GM21360 (cell line): ENCODE data around the gene NOP53.
"Not testable (repeated sequence)": the region's sequence is repeated elsewhere in the genome, so short reads cannot be mapped to it uniquely, and the experiment has no call there.

Experiments
- ATAC-seq: cut with Tn5 transposase; IDR thresholded peaks from one replicate; pipeline ENCODE4 v1.9.1; 2021; ENCODE audit warnings: mild to moderate bottlenecking, moderate library complexity; ENCODE audit not compliant: unreplicated experiment

The NOP53 gene

DNA sequence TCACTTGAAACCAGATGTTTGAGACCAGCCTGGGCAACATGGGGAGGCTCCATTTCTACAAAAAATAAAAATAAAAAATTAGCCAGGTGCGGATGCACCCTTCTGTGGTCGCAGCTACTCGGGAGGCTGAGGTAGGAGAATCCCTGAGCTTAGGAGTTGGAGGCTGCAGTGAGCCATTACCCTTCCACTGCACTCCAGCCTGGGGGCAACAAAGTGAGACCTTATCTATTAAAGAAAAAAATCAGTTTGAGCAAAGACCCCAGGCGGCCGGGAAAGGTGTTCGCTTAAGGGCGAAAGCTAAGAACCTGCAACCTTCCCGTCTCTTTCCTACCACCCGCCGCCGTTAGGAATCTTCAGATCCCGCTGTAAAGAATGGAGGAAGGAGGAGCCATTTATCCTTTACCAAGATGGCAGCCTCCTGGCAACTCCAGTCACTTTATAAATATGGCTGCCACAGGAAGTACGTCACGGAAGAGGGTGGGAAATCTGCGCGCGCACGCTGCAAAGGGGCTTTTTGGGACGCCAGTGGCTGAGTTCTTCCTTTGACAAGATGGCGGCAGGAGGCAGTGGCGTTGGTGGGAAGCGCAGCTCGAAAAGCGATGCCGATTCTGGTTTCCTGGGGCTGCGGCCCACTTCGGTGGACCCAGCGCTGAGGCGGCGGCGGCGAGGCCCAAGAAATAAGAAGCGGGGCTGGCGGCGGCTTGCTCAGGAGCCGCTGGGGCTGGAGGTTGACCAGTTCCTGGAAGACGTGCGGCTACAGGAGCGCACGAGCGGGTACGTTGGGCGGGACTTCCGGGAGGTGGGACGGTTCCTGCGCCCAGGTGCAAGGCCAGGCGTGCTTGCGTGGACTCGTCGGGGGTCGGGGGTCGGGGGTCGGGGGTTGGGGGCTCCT, at the start of gene NOP53:
Gene NOP53, plus strand, starts transcription at position 537 of the 892 bp plus-strand sequence. Its CDS starts 14 bp downstream, at position 551.
- peak; percentile 61 for ATAC-seq

DNA sequence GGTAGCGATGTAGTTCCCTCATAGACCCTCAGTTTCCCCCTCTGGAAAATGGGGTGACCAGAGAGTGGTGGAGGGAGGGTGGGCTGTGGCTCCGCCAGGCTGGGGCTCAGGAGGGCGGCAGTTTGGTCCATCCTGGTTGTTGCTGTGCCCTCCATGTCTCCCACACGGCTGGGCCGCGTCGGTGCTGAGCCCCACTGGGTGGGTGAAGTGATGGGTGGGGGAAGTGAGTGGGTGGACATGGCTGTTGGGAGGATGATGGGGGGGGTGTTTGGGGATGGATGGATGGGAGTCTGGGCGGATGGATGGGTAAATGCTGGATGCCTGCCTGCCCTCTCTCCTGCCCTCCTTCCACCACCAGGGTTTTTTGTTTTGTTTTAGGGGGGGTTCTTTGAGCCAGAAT, 48.7 kb upstream of the NOP53 start:
- no peak for ATAC-seq

DNA sequence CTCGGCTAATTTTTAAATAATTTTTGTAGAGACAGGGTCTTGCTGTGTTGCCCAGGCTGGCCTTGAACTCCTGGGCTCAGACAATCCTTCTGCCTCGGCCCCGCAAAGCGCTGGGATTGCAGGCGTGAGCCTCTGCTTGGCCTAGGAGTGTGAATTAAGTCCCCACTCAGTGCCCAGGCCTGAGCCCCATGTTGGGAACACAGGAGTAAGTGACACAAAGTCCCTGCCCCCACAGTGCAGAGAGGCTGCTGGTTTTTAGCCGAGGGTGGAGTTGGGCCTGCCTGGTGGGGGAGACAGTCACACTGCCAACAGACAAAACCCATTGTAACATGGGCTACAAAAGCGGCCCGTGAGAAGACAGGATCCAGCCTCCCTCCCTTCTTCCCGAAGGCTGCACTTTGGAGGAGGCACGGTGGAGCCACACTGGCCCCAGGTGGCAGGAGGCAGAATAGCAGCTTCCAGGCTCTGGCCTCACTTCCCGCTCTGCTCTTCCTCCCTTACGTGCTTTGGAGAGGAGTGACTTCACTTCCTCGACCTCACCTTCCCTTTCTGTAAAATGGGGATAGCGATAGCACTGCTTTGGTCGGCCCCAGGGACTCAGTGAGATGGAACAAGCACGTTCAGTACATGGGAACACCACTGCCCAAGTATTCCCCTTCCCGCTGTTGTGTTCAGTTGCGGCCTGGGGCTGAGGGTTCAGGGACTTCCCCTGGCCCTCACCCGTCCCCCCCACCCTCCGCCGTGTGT, 47.3 kb upstream of the NOP53 start:
- ATAC-seq, result peak; percentile 55

DNA sequence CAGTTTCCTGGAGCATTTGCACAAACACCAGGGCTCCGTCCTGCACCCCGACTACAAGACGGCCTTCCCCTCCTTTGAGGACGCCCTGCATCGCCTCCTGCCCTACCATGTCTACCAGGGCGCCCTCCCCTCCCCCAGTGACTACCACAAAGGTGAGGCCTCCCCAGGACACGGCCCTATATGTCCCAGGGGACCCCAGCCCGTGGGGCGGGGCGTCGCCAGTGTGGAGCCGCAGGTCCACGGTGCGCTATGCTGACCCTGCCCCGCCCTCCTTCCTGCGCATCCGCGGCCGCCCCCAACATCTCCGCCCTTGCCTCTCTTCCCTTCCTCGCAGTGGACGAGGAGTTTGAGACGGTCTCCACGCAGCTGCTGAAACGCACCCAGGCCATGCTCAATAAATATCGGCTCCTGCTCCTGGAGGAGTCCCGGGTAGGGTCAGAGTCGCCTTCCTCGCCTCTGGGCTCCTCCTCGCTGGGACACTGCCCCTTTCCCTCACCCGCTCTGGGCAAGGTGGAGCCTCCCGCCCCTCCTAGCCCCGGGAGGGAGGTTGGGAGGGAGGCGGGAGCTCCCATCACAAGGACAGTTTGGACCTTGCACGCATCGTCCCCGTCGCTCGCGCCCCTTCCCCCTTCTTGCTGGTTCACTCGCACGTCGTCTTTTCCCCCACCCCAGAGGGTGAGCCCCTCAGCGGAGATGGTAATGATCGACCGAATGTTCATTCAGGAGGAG, 46.6 kb upstream of the NOP53 start:
- no peak for ATAC-seq

DNA sequence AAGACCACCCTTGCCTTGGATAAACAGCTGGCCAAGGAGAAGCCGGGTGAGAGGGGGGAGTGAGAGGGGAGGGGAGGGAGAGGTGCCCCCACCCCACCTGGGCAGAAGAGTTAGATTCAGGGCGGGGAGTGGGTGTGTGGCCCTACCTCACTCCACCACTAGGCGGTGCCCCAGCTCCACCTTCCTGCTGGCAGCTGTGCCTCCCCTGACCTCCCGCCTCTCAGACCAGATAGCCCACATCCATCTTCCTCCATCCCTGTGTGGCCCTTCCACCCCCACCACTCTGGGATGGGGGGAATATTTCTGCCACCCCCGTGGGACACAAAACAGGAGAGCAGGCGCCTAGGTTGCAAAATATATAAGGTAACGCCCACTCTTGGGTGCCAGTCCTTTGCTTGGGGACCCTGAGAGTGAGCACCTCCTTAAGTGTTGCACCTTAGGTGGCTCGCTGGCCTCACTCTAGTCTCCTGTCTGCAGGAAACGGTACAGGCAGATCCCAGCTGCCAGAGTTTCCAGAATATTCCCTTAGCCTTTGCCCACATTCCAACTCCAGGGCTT, 45.9 kb upstream of the NOP53 start:
- no peak for ATAC-seq

DNA sequence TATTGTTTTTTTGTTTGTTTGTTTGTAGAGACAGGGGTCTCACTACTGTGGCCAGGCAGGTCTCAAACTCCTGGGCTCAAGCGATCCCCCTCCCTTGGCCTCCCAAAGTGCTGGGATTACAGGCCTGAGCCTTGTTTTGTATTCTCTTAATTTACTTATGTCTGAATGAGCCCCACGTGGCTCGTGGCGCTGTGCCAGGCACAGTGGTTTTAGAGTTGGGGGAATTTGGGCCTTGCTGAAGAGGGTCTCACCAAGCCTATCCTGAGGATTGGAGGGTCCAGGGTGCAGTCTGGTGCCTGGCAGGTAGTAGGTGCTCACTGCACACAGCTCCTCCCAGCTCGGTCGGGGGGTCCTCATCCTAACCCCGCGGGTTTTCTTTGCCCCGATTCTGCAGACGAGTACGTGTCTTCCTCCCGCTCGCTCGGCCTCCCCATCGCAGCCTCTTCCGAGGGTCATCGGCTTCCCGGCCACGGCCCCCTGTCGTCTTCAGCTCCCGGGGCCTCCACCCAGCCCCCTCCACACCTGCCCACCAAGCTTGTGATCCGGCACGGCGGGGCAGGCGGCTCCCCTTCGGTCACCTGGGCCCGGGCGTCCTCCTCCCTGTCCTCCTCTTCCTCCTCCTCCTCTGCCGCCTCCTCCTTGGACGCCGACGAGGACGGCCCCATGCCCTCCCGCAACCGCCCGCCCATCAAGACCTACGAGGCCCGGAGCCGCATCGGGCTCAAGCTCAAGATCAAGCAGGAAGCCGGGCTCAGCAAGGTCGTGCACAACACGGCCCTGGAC, 44.2 kb upstream of the NOP53 start:
- ATAC-seq, result no peak

DNA sequence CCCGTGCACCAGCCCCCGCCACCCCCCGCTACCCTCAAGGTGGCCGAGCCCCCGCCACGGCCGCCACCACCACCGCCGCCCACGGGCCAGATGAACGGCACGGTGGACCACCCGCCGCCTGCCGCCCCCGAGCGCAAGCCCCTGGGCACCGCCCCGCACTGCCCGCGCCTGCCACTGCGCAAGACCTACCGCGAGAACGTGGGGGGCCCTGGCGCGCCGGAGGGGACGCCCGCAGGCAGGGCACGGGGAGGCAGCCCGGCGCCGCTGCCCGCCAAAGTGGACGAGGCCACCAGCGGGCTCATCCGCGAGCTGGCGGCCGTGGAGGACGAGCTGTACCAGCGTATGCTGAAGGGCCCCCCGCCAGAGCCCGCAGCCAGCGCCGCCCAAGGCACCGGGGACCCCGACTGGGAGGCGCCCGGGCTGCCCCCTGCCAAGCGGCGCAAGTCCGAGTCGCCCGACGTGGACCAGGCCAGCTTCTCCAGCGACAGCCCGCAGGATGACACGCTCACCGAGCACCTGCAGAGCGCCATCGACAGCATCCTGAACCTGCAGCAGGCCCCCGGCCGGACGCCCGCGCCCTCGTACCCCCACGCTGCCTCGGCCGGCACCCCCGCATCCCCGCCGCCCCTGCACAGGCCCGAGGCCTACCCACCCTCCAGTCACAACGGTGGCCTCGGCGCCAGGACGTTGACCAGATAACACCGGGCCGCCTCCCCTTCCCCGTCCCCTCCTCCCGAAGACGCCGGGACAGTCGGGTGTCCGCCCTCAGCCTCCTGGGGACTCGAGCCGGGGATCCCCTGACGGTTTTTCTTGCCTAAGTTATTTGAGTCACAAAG, 43.4 kb upstream of the NOP53 start:
- ATAC-seq, result no peak

DNA sequence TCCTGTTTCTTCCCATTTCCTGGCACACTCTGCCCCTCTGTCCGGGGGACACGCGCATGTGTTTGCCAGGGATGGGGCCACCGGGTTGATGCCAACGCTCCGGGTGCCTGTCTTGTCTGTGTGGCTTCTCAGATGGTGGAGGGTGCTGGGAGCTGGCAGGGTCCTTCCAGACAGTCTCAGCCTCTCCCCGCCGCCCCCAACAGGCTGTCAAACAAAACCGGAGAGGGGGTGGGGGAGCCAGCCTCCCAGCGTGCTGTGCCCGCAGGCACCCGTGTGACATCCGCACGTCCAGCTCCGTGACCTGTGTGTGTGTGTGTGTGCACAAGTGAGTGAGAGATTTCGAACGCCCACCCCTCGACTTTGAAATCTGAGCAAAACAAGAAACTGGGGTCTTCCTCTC, 42.7 kb upstream of the NOP53 start:
- ATAC-seq, result no peak

DNA sequence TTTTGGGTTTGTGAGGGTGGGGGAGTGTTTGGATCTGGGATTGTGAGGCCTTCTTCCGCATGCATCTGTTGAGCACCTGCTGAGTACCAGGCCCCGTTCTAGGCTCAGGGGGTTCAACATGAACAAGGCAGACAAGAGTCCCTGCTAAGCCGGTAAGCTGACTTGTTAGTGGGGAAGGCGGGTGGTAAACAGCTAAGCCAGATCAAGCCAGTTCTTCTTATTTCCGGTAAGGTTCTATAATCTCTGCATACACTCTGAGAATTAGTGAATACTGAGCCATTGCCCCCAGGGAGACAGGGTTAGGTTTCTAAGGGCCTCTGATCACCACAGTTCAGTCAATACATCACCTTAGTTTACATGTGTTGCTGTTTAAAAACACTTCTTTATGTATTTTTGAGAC, 42.0 kb upstream of the NOP53 start:
- ATAC-seq, result no peak

DNA sequence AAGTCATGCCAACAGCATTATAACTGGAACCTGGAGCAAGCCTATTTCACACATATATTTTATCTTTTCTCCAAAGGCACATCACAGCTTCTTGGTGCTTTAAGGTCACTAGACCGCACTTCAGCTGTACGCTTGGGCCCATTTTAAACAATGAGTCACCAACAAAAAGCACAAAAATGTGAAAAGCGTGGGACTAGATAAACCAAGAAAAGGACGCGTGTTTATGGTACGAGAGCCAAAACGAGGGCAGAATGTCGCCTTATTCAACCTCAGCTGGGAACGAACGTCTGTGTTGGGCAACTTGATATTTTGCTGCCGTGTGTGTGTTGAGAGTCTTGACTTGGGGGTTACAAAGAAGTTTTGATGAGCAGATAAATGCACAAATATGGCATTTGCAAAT, 41.3 kb upstream of the NOP53 start:
- ATAC-seq, result no peak

DNA sequence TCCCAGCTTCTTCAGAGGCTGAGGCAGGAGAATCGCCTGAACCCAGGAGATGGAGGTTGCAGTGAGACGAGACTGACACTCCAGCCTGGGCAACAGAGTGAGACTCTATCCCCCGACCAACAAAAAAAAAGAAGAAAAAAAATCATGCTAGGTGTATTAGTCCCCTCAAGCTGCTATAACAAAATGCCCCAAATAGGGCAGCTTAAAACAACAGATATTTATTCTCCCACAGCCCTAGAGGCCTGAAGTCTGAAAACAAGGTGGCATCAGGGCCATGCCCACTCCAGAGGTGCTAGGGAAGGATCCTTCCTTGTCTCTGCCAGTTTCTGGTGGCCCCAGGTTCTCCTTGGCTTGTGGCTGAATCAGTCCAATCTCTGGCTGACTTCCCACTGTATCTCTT, 40.7 kb upstream of the NOP53 start:
- no peak for ATAC-seq

DNA sequence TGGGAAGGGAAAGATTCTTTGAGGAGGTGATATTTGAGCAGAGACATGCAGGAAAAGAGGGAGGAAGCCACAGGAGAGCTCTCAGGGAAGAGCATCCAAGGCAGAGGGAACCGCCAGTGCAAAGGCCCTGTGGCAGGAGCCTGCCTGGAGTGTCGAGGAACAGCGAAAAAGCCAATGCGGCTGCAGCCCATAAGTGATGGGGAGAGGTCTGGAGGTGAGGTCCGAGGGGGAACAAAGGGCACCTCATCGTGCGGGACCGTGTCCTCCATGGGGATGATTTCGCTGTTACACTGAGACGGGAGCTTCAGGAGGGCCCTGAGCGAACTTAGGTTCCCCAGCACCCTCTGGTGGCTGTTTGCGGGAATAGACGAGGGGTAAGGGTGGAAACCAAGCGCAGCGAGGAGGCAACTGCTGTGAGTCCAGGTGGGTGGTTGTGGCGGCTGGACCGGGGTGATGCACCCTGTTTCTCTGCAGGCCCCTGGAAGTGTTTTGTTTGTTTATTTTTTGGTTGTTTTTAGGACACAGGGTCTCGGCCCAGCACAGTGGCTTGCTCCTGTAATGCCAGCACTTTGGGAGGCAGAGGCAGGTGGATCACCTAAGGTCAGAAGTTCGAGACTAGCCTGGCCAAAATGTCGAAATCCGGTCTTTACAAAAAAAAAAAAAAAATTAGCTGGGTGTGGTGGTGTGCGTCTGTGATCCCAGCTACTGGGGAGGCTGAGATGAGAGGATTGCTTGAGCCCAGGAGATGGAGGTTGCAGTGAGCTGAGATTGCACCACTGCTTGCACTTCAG, 38.0 kb upstream of the NOP53 start:
- peak; percentile 52 for ATAC-seq

DNA sequence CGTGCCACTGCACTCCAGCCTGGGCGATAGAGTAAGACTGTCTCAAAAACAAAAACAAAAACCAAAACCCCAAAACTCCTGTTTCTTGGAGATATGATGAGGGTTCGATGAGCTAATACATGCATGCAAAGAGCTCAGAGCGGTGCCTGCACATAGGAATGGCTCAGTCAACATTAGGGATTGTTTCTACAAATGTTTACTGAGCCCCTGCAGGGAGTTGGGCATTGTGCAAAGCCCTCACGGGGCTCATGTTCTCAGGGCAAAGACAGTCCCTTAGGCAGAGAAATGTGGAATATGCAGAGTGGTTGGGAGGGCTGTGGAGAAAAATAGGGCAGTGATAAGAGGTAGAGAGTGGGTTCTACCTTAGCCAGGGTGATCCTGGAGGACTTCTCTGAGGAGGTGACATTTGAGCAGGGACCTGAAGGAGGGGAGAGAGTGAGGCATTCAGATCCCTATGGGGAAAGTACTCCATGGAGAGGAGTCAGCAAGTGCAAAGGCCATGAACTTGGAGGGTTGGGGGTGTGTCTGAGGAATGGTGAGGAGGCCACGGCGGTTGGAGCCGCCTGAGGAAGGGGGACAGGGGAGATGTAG, 33.6 kb upstream of the NOP53 start:
- ATAC-seq, result no peak

DNA sequence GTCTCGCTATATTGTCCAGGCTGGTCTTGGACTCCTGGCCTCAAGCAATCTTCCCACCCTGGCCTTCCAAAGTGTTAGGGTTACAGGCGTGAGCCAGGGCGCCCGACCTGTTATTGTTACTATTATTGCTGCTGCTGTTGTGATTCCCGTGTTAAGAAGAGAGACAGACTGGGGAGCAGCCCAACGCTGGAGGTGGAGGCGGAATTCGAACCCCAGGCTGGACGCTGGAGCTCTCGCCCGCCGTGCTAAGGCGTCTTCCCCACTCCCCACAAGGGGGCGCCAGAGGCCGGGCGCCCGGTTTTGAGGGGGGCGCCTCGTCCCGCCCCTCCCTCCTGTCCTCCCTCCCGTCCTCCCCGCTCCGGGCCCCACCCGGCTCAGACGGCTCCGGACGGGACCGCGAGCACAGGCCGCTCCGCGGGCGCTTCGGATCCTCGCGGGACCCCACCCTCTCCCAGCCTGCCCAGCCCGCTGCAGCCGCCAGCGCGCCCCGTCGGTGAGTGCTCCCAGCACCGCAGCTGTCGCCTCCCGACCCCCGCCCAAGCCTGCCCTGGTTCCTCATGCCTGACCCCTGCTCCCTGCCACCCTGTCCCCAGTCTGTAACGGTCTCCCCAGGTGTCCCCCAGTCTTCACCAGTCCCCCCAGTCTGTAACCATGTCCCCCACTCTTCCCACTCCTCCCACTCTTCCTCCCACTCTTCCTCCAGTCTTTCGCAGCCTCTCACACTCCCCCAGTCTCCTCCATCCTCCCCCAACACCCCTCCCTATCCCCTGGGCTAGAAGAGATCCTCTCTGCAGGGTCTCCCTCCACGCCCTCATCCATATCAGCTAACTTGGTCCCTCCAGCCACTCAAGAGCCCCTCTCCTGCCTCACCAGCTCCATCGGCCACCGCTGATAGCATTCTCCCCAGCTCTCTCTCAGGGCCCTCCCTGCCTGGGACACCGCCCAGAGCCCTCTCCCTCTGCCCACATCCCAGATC, 32.0 kb upstream of the NOP53 start, which contains the start of gene EHD2:
Gene EHD2, plus strand, starts transcription at position 377 of the 976 bp plus-strand sequence. CDS start 3,191 bp downstream, outside the sequence.
- ATAC-seq, result no peak

DNA sequence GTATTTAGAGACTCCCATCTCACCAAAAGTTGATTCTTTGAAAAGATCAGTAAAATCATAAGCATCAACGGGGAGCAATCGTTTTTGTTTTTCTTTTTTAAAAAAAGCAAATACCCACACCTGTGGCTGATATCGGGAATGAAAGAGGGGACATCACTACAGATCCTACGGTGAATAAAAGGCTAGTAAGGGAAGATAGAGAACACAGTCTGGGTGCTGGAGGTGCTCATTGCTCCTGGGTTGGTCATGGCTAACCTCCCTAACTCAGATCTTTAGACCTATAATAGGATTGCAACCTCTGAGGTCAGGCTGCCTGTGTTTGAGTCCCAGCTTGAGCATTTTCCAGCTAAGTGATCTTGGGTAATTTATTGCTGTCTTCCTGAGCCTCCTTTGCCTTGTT, 31.0 kb upstream of the NOP53 start:
- no peak for ATAC-seq

DNA sequence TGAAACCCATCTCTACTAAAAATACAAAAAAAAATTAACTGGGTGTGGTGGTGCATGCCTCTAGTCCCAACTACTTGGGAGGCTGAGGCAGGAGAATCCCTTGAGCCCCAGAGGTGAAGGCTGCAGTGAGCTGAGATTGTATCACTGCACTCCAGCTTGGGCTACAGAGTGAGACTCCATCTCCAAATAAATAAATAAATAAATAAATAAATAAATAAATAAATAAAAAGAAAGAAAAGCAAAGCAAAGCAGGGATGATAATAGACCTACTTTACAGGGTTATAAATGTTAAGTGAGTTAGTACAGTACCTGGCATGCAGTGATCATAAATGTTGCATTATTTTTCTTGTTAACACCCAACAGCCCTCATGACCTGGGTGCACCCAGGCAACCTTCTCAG, 30.5 kb upstream of the NOP53 start:
- not testable (repeated sequence) for ATAC-seq
